ENCODE measurements around the gene MGRN1.
"Not testable (repeated sequence)": the region's sequence is repeated elsewhere in the genome, so short reads cannot be mapped to it uniquely, and the experiment has no call there.

MGRN1 gene

GRCh38 chr16:4734730-4735535 lies 110.3 kb downstream of the MGRN1 start:
- DNase-seq (ENCODE audit: low spot score) = peak; percentile 94

DNA sequence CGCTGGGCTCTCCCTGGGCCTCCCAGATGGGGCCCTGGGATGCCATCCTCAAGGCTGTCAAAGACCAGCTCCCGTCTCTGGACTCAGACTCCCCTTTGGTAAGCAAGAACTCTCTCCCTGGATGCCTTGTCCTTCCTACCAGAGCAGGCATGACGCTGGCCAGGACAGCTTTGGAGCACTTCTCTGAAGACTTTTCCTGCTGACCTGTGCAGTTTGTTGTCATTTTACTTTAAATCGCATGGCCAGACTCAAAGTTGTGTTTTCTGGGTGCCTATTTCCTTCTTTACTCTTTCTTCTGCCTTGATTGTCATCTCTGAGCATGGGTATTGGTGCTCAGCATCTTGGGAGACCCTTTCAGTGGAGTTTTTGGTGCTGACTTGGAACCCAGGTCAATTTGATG lies 111.9 kb downstream of the MGRN1 start:
- DNase-seq (ENCODE audit: low spot score) = peak; percentile 8

GRCh38 chr16:4737545-4737944 lies 112.9 kb downstream of the MGRN1 start:
- no peak for DNase-seq (ENCODE audit: low spot score)

DNA sequence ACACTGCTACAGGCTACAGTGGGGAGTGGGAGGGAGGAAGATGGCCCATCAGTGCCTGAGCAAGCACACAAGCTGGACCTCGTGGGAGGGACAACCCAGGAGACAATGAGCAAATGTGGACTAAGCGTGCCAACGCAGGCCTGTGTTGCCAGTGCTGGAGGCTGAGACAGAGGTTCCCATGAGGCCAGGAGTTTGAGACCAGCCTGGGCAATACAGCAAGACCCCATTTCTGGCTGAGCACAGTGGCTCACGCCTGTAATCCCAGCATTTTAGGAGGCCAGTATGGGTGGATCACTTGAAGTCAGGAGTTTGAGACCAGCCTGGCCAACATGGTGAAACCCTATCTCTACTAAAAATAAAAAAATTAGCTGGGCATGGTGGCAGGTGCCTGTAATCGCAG lies 113.7 kb downstream of the MGRN1 start:
- not testable (repeated sequence) for DNase-seq (ENCODE audit: low spot score)

Measured in D341Med (cell line).